HG03520 (cell line): ENCODE measurements around the gene AZGP1.
"Not testable (repeated sequence)": the region's sequence is repeated elsewhere in the genome, so short reads cannot be mapped to it uniquely, and the experiment has no call there.

ENCODE experiments used
- ATAC-seq: cut with Tn5 transposase; IDR thresholded peaks from one replicate; pipeline ENCODE4 v1.9.1; 2021; ENCODE audit warnings: mild to moderate bottlenecking, moderate library complexity; ENCODE audit not compliant: unreplicated experiment

AZGP1 gene

GRCh38 chr7:99997545-99998137 lies 21.8 kb upstream of the AZGP1 start:
- ATAC-seq: no peak

- no peak for ATAC-seq
These were observed 21.1 kb upstream of the AZGP1 start for GRCh38 chr7:99996755-99997544.

GRCh38 chr7:99994819-99995218 lies 19.0 kb upstream of the AZGP1 start:
- no peak for ATAC-seq

GRCh38 chr7:99992330-99993038 lies 16.7 kb upstream of the AZGP1 start:
- ATAC-seq: no peak

GRCh38 chr7:99991543-99991942 lies 15.7 kb upstream of the AZGP1 start:
- not testable (repeated sequence) for ATAC-seq

GRCh38 chr7:99990460-99990852 lies 14.6 kb upstream of the AZGP1 start:
- no peak for ATAC-seq

- no peak for ATAC-seq
These were observed 12.0 kb upstream of the AZGP1 start for GRCh38 chr7:99987846-99988245.

- not testable (repeated sequence) for ATAC-seq
These were observed 11.5 kb upstream of the AZGP1 start for GRCh38 chr7:99987306-99987705.

- ATAC-seq: no peak
These were observed 8.8 kb upstream of the AZGP1 start for GRCh38 chr7:99984593-99984992.

- ATAC-seq: not testable (repeated sequence)
These were observed 5.2 kb upstream of the AZGP1 start for GRCh38 chr7:99981066-99981465.

GRCh38 chr7:99980448-99980872 lies 4.6 kb upstream of the AZGP1 start:
- ATAC-seq: not testable (repeated sequence)

- not testable (repeated sequence) for ATAC-seq
These were observed 4.0 kb upstream of the AZGP1 start for GRCh38 chr7:99979814-99980225.

- no peak for ATAC-seq
These were observed 795 bp upstream of the AZGP1 start for GRCh38 chr7:99976626-99977025.

- no peak for ATAC-seq
These were observed 1.1 kb downstream of the AZGP1 start for GRCh38 chr7:99974681-99975080.

- ATAC-seq: not testable (repeated sequence)
These were observed 2.0 kb downstream of the AZGP1 start for GRCh38 chr7:99973817-99974216.

- ATAC-seq: no peak
These were observed 4.6 kb downstream of the AZGP1 start for GRCh38 chr7:99971242-99971641.

GRCh38 chr7:99969813-99970212 lies 6.0 kb downstream of the AZGP1 start:
- ATAC-seq: not testable (repeated sequence)

GRCh38 chr7:99969298-99969697 lies 6.5 kb downstream of the AZGP1 start:
- no peak for ATAC-seq

GRCh38 chr7:99958564-99959227 lies 17.1 kb downstream of the AZGP1 start:
- no peak for ATAC-seq

- no peak for ATAC-seq
These were observed 20.6 kb downstream of the AZGP1 start for GRCh38 chr7:99955247-99955646.

GRCh38 chr7:99954643-99955042 lies 21.2 kb downstream of the AZGP1 start:
- not testable (repeated sequence) for ATAC-seq
